GM18873 (cell line): Measurements from ENCODE around the gene ATG10.
A peak's percentile ranks its signal among the peaks of the same experiment; 100 is the strongest.
"Not testable (repeated sequence)": the region's sequence is repeated elsewhere in the genome, so short reads cannot be mapped to it uniquely, and the experiment has no call there.

Source experiments
- ATAC-seq: cut with Tn5 transposase; IDR thresholded peaks from one replicate; pipeline ENCODE4 v1.9.1; 2021; ENCODE audit warnings: mild to moderate bottlenecking, moderate library complexity, moderate number of reproducible peaks; ENCODE audit not compliant: unreplicated experiment, low FRiP score

ATG10 gene

GRCh38 chr5:82269363-82269762 lies 297.5 kb downstream of the ATG10 start:
- not testable (repeated sequence) for ATAC-seq

GRCh38 chr5:82272571-82273356 lies 300.9 kb downstream of the ATG10 start:
- ATAC-seq, result not testable (repeated sequence)

GRCh38 chr5:82273426-82273825 lies 301.6 kb downstream of the ATG10 start:
- ATAC-seq, result not testable (repeated sequence)

GRCh38 chr5:82274343-82275211 lies 302.8 kb downstream of the ATG10 start:
- no peak for ATAC-seq

GRCh38 chr5:82275216-82275664 lies 303.4 kb downstream of the ATG10 start:
- no peak for ATAC-seq

- ATAC-seq, result no peak
Measured at GRCh38 chr5:82276800-82277612, 305.2 kb downstream of the ATG10 start.

GRCh38 chr5:82277613-82277986 lies 305.8 kb downstream of the ATG10 start:
- ATAC-seq, result no peak

- ATAC-seq, result peak; percentile 92
Measured at GRCh38 chr5:82277987-82278710, 306.3 kb downstream of the ATG10 start, which contains the start of gene RPS23. TSS of gene RPS23 (minus strand) at chr5:82278354. CDS start at chr5:82278323, 31 bp downstream.

- ATAC-seq, result no peak
Measured at GRCh38 chr5:82278711-82279370, 307.0 kb downstream of the ATG10 start.

GRCh38 chr5:82283893-82284292 lies 312.1 kb downstream of the ATG10 start:
- ATAC-seq, result no peak

GRCh38 chr5:82285206-82285605 lies 313.4 kb downstream of the ATG10 start:
- ATAC-seq, result no peak

- ATAC-seq, result no peak
Measured at GRCh38 chr5:82287625-82288024, 315.8 kb downstream of the ATG10 start.

- no peak for ATAC-seq
Measured at GRCh38 chr5:82290005-82290404, 318.2 kb downstream of the ATG10 start.

- ATAC-seq, result no peak
Measured at GRCh38 chr5:82290908-82291307, 319.1 kb downstream of the ATG10 start.

- no peak for ATAC-seq
Measured at GRCh38 chr5:82291420-82291819, 319.6 kb downstream of the ATG10 start.

- ATAC-seq, result no peak
Measured at GRCh38 chr5:82295144-82295543, 323.3 kb downstream of the ATG10 start.

GRCh38 chr5:82295959-82296531 lies 324.2 kb downstream of the ATG10 start:
- no peak for ATAC-seq

- no peak for ATAC-seq
Measured at GRCh38 chr5:82296929-82297328, 325.1 kb downstream of the ATG10 start.

- no peak for ATAC-seq
Measured at GRCh38 chr5:82297711-82298110, 325.9 kb downstream of the ATG10 start.
